ENCODE data around the gene APPL2.

APPL2 gene

GRCh38 chr12:105229371-105229770, 6.6 kb downstream of the APPL2 start:
- no peak for TF ChIP-seq CTCF (conservative IDR thresholded peaks at IDR 0.05; ENCODE audit: low read depth, low read length)
- H3K4me3 ChIP-seq (ENCODE audit: low read depth, low read length), result no peak overlapping the region
- peak; percentile 41 for DNase-seq (ENCODE audit: low read depth)

- no peak for TF ChIP-seq CTCF (conservative IDR thresholded peaks at IDR 0.05; ENCODE audit: low read depth, low read length)
These were observed 7.0 kb downstream of the APPL2 start for GRCh38 chr12:105228966-105229365.

GRCh38 chr12:105228494-105228893, 7.5 kb downstream of the APPL2 start:
- TF ChIP-seq CTCF (conservative IDR thresholded peaks at IDR 0.05; ENCODE audit: low read depth, low read length), result no peak
- DNase-seq (ENCODE audit: low read depth), result peak; percentile 79
- H3K4me3 ChIP-seq (ENCODE audit: low read depth, low read length), result no peak overlapping the region

More at GRCh38 chr12:105228966-105229365, 7.0 kb downstream of the APPL2 start:
- no peak for DNase-seq (ENCODE audit: low read depth)
- H3K4me3 ChIP-seq (ENCODE audit: low read depth, low read length), result no peak overlapping the region

- TF ChIP-seq CTCF (conservative IDR thresholded peaks at IDR 0.05; ENCODE audit: low read depth, low read length), result no peak
- DNase-seq (ENCODE audit: low read depth), result no peak
- H3K4me3 ChIP-seq (ENCODE audit: low read depth, low read length), result no peak overlapping the region
These were observed 8.1 kb downstream of the APPL2 start for GRCh38 chr12:105227879-105228278.

GRCh38 chr12:105226219-105226618, 9.8 kb downstream of the APPL2 start:
- TF ChIP-seq CTCF (conservative IDR thresholded peaks at IDR 0.05; ENCODE audit: low read depth, low read length), result peak; percentile 23
- peak; percentile 95 for DNase-seq (ENCODE audit: low read depth)
- peak overlapping the region; percentile 20 for H3K4me3 ChIP-seq (ENCODE audit: low read depth, low read length)

- DNase-seq (ENCODE audit: low read depth), result no peak
- no peak overlapping the region for H3K4me3 ChIP-seq (ENCODE audit: low read depth, low read length)
- no peak for TF ChIP-seq CTCF (conservative IDR thresholded peaks at IDR 0.05; ENCODE audit: low read depth, low read length)
These were observed 10.4 kb downstream of the APPL2 start for GRCh38 chr12:105225505-105226015.

- TF ChIP-seq CTCF (conservative IDR thresholded peaks at IDR 0.05; ENCODE audit: low read depth, low read length), result no peak
- DNase-seq (ENCODE audit: low read depth), result no peak
- H3K4me3 ChIP-seq (ENCODE audit: low read depth, low read length), result no peak overlapping the region
These were observed 11.6 kb downstream of the APPL2 start for GRCh38 chr12:105224399-105224798.

All from choroid plexus epithelial cell (primary cell).